ENCODE results near the gene MCTP1.

DNA sequence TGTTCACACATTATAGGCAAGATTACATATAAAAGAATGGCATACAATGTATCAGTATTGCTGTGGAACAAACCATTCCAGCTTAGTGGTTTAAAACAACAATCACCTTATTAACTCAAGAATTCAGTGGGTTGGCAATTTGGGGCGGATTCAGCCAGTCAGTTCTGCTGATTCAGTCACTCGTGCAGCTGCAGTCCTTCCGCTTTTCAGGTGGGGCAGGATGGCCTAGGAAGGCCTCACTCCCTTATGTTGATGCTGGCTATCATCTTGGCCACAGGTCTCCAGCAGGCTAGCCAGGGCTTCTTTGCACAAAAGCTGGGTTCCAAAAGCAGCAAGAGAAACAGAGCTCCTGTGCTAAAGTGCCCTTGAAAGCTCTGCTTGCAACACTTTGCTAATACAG, 150.6 kb downstream of the MCTP1 start:
- TF ChIP-seq POLR2A (IDR thresholded peaks at IDR 0.05) = no peak
- TF ChIP-seq CTCF (IDR thresholded peaks at IDR 0.05) = no peak
